GM13976 (cell line): ENCODE data around the gene MAPK1.

Experiments
- DNase-seq: peaks from one replicate; pipeline ENCODE4 v3.0.0; 2012; ENCODE audit warnings: low spot score
- in situ Hi-C: fragments of 300-500 bp; cut with MboI; formaldehyde crosslinking; loops from one replicate; pipeline ENCODE4 v1.12.0; 2022; ENCODE audit warnings: low sequenced_read_pairs, mixed read lengths, inconsistent platforms; ENCODE audit not compliant: unreplicated experiment
- TF ChIP-seq, protein P1 (sequence below): IDR thresholded peaks from 2 replicates; pipeline ENCODE4 v1.5.1; 2012; ENCODE audit warnings: borderline replicate concordance, mild to moderate bottlenecking; ENCODE audit not compliant: insufficient read depth; ENCODE audit errors: extremely low read depth, missing control alignments, control extremely low read depth

The MAPK1 gene

DNA sequence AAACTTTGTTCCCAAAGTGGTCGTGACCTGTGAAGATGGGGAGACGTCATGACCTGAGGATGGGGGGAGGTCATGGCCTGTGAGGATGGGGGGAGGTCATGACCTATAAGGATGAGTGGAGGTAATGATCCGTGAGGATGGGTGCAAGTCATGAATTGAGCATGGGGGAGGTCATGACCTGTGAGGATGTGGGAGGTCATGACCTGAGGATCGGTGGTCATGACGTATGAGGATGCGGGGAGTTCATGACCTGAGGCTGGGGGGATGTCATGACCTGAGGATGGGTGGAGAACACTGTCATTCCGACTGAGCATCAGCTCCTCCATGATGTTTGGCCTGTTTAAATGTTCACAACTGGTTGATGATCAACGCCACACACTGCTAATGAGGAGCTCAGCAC is 157.8 kb downstream of the MAPK1 start:
- DNase-seq: no peak
- in situ Hi-C loops: loop anchor here (10.0 kb wide), 1 partner anchor 235 kb away; no protein-coding TSS in a partner anchor
- TF ChIP-seq, protein P1, sequence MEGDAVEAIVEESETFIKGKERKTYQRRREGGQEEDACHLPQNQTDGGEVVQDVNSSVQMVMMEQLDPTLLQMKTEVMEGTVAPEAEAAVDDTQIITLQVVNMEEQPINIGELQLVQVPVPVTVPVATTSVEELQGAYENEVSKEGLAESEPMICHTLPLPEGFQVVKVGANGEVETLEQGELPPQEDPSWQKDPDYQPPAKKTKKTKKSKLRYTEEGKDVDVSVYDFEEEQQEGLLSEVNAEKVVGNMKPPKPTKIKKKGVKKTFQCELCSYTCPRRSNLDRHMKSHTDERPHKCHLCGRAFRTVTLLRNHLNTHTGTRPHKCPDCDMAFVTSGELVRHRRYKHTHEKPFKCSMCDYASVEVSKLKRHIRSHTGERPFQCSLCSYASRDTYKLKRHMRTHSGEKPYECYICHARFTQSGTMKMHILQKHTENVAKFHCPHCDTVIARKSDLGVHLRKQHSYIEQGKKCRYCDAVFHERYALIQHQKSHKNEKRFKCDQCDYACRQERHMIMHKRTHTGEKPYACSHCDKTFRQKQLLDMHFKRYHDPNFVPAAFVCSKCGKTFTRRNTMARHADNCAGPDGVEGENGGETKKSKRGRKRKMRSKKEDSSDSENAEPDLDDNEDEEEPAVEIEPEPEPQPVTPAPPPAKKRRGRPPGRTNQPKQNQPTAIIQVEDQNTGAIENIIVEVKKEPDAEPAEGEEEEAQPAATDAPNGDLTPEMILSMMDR: no peak

- DNase-seq: no peak
- in situ Hi-C loops: loop anchor here (10.0 kb wide), 1 partner anchor 236 kb away; no protein-coding TSS in a partner anchor
- TF ChIP-seq, protein P1: no peak
Observed at GRCh38 chr22:21708960-21709359, 158.5 kb downstream of the MAPK1 start.

DNA sequence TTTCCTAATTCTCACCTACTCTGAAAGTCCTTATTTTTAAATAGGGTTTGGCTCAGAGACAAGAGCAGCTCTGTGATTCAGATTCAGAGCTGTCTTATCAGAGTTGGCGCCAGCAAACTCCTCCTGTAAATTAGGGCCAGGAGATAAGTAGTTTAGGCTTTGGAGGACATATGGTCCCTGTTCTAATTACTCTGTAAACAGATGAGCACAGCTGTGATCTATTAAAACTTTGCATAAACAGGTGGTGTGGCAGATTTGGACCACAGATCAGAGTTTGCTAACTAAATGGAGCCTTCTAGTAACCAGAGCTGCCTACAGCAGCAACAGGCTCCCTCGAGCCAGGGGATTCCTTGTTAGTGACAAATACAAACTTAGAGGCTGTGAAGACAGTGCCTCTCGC is 159.8 kb downstream of the MAPK1 start:
- TF ChIP-seq, protein P1: no peak
- DNase-seq: no peak
- in situ Hi-C loops: loop anchor here (10.0 kb wide), 1 partner anchor 237 kb away; no protein-coding TSS in a partner anchor
